ENCODE data around the gene TRMT44.

Gene TRMT44

GRCh38 chr4:8411351-8412180 lies 29.0 kb upstream of the TRMT44 start:
- ATAC-seq, result no peak
- TF ChIP-seq BACH2 (CRISPR knock-in tag; IDR thresholded peaks at IDR 0.05; ENCODE audit: borderline replicate concordance), result no peak
- TF ChIP-seq ZNF565 (CRISPR knock-in tag; conservative IDR thresholded peaks at IDR 0.05; ENCODE audit: low read depth), result no peak
- TF ChIP-seq ARNTL (CRISPR knock-in tag; IDR thresholded peaks at IDR 0.05; ENCODE audit: borderline replicate concordance, low read depth), result no peak
- TF ChIP-seq ESRRG (CRISPR knock-in tag; IDR thresholded peaks at IDR 0.05), result no peak
- no peak for TF ChIP-seq ZNF70 (CRISPR knock-in tag; IDR thresholded peaks at IDR 0.05)
- TF ChIP-seq PPARA (CRISPR knock-in tag; IDR thresholded peaks at IDR 0.05; ENCODE audit: borderline replicate concordance), result no peak
- no peak for TF ChIP-seq CSRNP3 (CRISPR knock-in tag; IDR thresholded peaks at IDR 0.05)
- TF ChIP-seq RARB (CRISPR knock-in tag; IDR thresholded peaks at IDR 0.05), result no peak
- no peak for TF ChIP-seq GLIS3 (CRISPR knock-in tag; IDR thresholded peaks at IDR 0.05)
- no peak for TF ChIP-seq ZC3H10 (CRISPR knock-in tag; IDR thresholded peaks at IDR 0.05)

GRCh38 chr4:8412288-8412687 lies 28.3 kb upstream of the TRMT44 start:
- ATAC-seq, result no peak
- TF ChIP-seq ZNF565 (CRISPR knock-in tag; conservative IDR thresholded peaks at IDR 0.05; ENCODE audit: low read depth) (no peak), RARB (CRISPR knock-in tag; IDR thresholded peaks at IDR 0.05) (no peak), CSRNP3 (CRISPR knock-in tag; IDR thresholded peaks at IDR 0.05) (no peak), TOX (CRISPR knock-in tag; IDR thresholded peaks at IDR 0.05; ENCODE audit: borderline replicate concordance) (no peak), ZFP3 (CRISPR knock-in tag; IDR thresholded peaks at IDR 0.05) (no peak), ARNTL (CRISPR knock-in tag; IDR thresholded peaks at IDR 0.05; ENCODE audit: borderline replicate concordance, low read depth) (no peak), ESRRG (CRISPR knock-in tag; IDR thresholded peaks at IDR 0.05) (no peak)
- TF ChIP-seq, protein P1, sequence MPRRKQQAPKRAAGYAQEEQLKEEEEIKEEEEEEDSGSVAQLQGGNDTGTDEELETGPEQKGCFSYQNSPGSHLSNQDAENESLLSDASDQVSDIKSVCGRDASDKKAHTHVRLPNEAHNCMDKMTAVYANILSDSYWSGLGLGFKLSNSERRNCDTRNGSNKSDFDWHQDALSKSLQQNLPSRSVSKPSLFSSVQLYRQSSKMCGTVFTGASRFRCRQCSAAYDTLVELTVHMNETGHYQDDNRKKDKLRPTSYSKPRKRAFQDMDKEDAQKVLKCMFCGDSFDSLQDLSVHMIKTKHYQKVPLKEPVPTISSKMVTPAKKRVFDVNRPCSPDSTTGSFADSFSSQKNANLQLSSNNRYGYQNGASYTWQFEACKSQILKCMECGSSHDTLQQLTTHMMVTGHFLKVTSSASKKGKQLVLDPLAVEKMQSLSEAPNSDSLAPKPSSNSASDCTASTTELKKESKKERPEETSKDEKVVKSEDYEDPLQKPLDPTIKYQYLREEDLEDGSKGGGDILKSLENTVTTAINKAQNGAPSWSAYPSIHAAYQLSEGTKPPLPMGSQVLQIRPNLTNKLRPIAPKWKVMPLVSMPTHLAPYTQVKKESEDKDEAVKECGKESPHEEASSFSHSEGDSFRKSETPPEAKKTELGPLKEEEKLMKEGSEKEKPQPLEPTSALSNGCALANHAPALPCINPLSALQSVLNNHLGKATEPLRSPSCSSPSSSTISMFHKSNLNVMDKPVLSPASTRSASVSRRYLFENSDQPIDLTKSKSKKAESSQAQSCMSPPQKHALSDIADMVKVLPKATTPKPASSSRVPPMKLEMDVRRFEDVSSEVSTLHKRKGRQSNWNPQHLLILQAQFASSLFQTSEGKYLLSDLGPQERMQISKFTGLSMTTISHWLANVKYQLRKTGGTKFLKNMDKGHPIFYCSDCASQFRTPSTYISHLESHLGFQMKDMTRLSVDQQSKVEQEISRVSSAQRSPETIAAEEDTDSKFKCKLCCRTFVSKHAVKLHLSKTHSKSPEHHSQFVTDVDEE (CRISPR knock-in tag; IDR thresholded peaks at IDR 0.05), result no peak

DNA sequence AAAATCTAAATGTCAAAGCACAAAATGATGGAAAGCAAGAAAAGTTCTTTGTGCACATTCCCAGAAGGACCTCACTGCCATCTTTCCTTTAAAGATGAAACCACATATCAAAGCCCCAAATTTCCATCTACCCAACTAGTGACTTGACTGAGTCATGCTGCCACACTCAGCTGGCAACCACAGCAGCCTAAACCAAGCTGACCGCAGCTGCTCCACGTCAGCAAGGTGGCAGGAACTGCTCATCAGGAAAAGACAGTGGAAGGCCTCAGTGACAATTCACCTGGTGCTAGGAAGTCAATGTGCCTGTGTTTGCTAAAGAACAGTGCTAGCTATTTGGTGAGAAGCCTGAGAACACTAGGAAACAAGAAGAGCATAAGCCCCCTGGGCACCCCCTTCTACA lies 26.2 kb upstream of the TRMT44 start:
- no peak for ATAC-seq
- TF ChIP-seq ESRRG (CRISPR knock-in tag; IDR thresholded peaks at IDR 0.05), result no peak
- no peak for TF ChIP-seq TOX (CRISPR knock-in tag; IDR thresholded peaks at IDR 0.05; ENCODE audit: borderline replicate concordance)
- TF ChIP-seq TCF4 (CRISPR knock-in tag; IDR thresholded peaks at IDR 0.05; ENCODE audit: borderline replicate concordance), result no peak
- TF ChIP-seq, protein P2, sequence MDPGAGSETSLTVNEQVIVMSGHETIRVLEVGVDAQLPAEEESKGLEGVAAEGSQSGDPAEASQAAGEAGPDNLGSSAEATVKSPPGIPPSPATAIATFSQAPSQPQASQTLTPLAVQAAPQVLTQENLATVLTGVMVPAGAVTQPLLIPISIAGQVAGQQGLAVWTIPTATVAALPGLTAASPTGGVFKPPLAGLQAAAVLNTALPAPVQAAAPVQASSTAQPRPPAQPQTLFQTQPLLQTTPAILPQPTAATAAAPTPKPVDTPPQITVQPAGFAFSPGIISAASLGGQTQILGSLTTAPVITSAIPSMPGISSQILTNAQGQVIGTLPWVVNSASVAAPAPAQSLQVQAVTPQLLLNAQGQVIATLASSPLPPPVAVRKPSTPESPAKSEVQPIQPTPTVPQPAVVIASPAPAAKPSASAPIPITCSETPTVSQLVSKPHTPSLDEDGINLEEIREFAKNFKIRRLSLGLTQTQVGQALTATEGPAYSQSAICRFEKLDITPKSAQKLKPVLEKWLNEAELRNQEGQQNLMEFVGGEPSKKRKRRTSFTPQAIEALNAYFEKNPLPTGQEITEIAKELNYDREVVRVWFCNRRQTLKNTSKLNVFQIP (CRISPR knock-in tag; IDR thresholded peaks at IDR 0.05; ENCODE audit: borderline replicate concordance, low read depth), result no peak
- no peak for TF ChIP-seq BACH2 (CRISPR knock-in tag; IDR thresholded peaks at IDR 0.05; ENCODE audit: borderline replicate concordance)
- no peak for TF ChIP-seq ARNTL (CRISPR knock-in tag; IDR thresholded peaks at IDR 0.05; ENCODE audit: borderline replicate concordance, low read depth)
- no peak for TF ChIP-seq ZNF8 (CRISPR knock-in tag; IDR thresholded peaks at IDR 0.05)
- TF ChIP-seq PPARA (CRISPR knock-in tag; IDR thresholded peaks at IDR 0.05; ENCODE audit: borderline replicate concordance), result no peak
- TF ChIP-seq OSR1 (CRISPR knock-in tag; IDR thresholded peaks at IDR 0.05), result no peak
- TF ChIP-seq, protein P1 (CRISPR knock-in tag; IDR thresholded peaks at IDR 0.05), result no peak
- TF ChIP-seq PATZ1 (CRISPR knock-in tag; IDR thresholded peaks at IDR 0.05; ENCODE audit: borderline replicate concordance), result no peak
- no peak for TF ChIP-seq ZNF565 (CRISPR knock-in tag; conservative IDR thresholded peaks at IDR 0.05; ENCODE audit: low read depth)
- TF ChIP-seq SNAI2 (CRISPR knock-in tag; IDR thresholded peaks at IDR 0.05), result no peak
- TF ChIP-seq, protein P3, sequence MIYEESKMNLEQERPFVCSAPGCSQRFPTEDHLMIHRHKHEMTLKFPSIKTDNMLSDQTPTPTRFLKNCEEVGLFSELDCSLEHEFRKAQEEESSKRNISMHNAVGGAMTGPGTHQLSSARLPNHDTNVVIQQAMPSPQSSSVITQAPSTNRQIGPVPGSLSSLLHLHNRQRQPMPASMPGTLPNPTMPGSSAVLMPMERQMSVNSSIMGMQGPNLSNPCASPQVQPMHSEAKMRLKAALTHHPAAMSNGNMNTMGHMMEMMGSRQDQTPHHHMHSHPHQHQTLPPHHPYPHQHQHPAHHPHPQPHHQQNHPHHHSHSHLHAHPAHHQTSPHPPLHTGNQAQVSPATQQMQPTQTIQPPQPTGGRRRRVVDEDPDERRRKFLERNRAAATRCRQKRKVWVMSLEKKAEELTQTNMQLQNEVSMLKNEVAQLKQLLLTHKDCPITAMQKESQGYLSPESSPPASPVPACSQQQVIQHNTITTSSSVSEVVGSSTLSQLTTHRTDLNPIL (CRISPR knock-in tag; IDR thresholded peaks at IDR 0.05; ENCODE audit: low read depth), result no peak
- TF ChIP-seq ZFP30 (CRISPR knock-in tag; IDR thresholded peaks at IDR 0.05), result no peak
- TF ChIP-seq CSDC2 (CRISPR knock-in tag; IDR thresholded peaks at IDR 0.05), result no peak
- no peak for TF ChIP-seq ZFP3 (CRISPR knock-in tag; IDR thresholded peaks at IDR 0.05)
- TF ChIP-seq ZC3H10 (CRISPR knock-in tag; IDR thresholded peaks at IDR 0.05), result no peak
- TF ChIP-seq ZNF70 (CRISPR knock-in tag; IDR thresholded peaks at IDR 0.05), result no peak
